HEK293T (cell line): ENCODE measurements around the gene EPHB6.

ENCODE experiments used
- ARNT ChIP-seq: fragments of 450-650 bp; IDR thresholded peaks from 2 replicates; pipeline ENCODE4 v1.6.1; 2017; ENCODE audit warnings: mild to moderate bottlenecking
- CTBP1 ChIP-seq: fragments of 450-650 bp; IDR thresholded peaks from 2 replicates; pipeline ENCODE4 v1.6.1; 2016; ENCODE audit warnings: borderline replicate concordance
- FOXK2 ChIP-seq: fragments of 450-650 bp; IDR thresholded peaks from 2 replicates; pipeline ENCODE4 v1.6.1; 2016; ENCODE audit warnings: mild to moderate bottlenecking
- FOXM1 ChIP-seq: fragments of 450-650 bp; IDR thresholded peaks from 2 replicates; pipeline ENCODE4 v1.6.1; 2017; ENCODE audit warnings: mild to moderate bottlenecking, borderline replicate concordance

- no peak for TF ChIP-seq ARNT
- TF ChIP-seq FOXK2, result no peak
- TF ChIP-seq CTBP1, result no peak
- TF ChIP-seq FOXM1, result no peak
Measured at GRCh38 chr7:142879060-142879459, 24.2 kb downstream of the EPHB6 start.
